Ecto neural progenitor cell (in vitro differentiated cells): ENCODE measurements around the gene PPFIBP1.
A peak's percentile ranks its signal among the peaks of the same experiment; 100 is the strongest.
"Not testable (repeated sequence)": the region's sequence is repeated elsewhere in the genome, so short reads cannot be mapped to it uniquely, and the experiment has no call there.

Experiments
- DNase-seq: peaks from one replicate; pipeline ENCODE4 v3.0.0-alpha.2; 2018; ENCODE audit warnings: low spot score

PPFIBP1 gene

GRCh38 chr12:27627853-27628469, 104.0 kb downstream of the PPFIBP1 start:
- DNase-seq = not testable (repeated sequence)

- not testable (repeated sequence) for DNase-seq
These were observed 106.2 kb downstream of the PPFIBP1 start for GRCh38 chr12:27630219-27630618.

DNA sequence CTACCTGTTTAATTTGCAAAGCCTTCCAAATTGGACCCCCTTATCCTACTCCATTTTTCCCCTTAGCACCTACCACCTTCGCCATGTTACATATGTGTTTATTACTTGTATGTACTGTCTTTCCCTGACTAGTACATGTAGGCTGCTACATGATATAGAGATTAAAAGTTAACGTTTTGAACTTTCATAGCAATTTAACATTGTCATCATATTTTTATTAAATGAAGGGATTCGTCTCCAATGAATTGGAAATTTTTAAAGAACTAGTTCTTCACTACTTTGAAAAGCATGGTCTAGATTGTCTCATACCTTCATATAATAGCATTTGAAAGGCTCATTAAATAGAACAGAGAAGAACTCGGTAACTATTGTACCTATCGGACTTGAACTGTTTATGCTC, 107.4 kb downstream of the PPFIBP1 start:
- DNase-seq = no peak

DNA sequence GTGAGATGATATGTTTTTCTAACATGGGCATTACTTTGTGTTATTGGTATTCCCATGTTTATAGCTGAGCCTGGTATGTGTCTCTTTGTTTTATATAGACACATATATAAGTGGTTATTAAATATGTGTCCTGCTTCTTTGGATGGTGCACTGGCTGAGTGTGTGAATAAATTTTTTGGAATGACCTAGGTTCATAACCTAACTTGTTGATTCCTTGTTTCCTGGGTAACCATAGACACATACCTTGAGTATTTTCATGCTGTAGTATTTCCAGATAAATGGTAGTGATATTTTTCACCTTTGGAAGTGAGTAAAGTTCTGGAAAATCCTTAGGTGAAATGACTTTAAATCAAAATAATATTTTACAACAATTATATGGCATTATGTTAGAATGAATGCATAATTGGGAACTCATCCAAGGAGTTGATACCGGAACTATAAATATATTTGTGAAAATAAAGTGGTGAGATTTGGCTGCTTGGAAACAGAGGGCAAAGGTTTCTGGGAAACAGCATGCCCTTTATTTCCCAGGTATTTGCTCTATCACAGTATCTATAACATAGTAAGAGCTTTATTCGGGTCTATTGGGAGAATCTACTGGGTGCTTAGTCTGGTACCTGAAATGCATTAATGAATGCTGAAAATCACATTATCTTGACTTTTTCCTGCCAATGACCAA, 107.9 kb downstream of the PPFIBP1 start:
- DNase-seq = no peak

DNA sequence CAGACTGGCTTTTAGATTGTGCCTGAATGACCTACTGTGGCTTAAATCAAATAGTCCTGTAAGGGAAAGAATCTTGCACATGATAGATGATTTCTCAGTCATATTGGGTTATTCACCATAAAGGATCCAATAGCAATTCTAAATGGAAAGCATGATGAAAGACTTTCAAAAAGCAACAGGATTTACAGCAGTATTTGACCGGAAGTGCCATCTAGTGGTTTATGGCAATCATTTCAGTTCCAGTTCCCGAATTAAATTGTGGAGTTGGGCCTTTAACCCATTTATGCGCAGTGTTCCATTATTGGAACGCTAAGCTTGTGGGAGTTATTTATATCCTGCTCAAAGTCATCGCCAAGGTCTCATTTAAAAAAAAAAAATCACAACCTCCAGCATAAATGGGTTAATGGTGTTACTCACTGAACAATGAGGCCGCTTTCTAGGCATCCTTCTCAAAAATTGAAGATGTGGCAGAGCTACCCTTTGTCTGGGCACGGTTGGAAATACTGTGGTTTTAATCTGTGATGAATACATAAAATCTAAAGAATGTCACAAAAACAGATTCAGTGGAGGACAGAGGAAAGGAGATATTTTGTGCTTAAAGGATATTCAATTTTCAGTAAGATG, 111.5 kb downstream of the PPFIBP1 start:
- no peak for DNase-seq

DNA sequence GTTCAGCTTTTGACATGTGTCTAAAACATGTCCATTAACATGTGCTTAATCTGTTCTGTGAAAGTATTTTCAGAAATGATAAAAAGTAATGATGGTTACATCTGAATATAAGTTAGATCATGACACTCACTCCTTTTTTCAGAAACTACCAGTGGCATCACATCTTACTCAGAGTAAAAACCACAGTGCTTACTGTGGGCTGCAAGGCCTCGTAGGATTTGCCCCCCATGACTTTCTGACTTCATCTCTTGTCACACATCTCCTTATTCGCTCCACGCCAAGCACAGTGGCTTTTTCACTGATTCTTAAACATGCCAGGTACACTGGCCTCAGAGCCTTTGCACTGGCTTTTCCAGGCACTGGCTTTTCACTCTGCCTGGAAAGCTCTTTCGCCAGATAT, 112.6 kb downstream of the PPFIBP1 start:
- DNase-seq = not testable (repeated sequence)

DNA sequence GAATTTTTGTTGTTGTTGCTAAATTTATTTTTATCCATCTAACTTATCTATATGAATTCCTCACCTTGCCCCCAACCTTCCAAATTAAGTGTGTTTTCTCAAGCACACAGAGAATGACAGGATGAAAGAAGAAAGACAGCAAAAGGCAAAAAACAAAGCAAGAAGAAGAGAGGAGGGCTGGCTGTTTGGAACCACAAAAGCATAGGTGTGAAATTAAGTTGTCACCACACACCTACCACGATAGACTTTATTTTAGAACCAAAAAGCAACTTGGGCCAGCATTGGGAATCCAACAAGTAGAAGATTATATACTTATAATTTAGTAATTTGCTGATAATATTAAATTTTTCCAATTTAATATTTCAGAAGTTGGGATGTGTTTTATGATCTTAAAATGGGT, 113.5 kb downstream of the PPFIBP1 start:
- no peak for DNase-seq

- DNase-seq = no peak
These were observed 115.3 kb downstream of the PPFIBP1 start for GRCh38 chr12:27639265-27639664.

- not testable (repeated sequence) for DNase-seq
These were observed 116.7 kb downstream of the PPFIBP1 start for GRCh38 chr12:27640566-27641200.

GRCh38 chr12:27642361-27642760, 118.4 kb downstream of the PPFIBP1 start:
- not testable (repeated sequence) for DNase-seq

DNA sequence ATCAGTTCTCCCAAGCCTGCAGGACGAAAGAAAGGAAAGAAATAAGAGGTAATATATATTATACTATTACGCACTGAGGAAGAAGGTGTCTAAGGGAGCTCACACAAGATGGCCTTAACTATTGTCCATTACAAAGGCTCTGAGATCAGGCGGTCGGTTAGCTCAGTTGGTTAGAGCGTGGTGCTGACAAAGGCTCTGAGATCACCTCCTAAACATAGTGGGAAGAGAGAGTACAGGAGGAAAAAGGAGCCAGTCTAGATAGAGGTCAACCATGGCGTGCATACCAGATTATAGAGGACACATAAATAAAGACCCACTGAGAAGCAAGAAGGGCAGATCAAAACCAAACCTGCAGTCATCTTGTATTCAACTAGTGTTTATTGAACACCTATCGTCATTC, 118.9 kb downstream of the PPFIBP1 start:
- not testable (repeated sequence) for DNase-seq

GRCh38 chr12:27644158-27644845, 120.3 kb downstream of the PPFIBP1 start:
- no peak for DNase-seq

DNA sequence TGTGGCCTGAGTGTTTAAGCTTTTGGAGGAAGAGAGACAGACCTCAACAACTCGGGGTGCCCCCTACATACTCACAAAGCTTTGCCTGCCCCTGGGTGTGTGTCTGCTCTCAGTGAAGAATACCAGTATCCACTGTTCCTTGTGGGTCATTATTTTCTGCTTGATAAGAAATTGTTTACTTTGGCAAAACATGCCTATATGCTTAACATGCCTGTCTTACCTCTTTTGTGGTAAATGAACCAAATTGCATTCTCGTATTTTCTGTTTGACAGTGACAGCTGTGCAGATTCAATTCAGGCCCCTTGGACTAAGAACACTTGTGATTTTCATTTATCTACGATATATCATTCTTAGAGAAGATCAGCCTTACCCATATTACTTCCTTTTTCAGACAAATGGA, 121.7 kb downstream of the PPFIBP1 start:
- DNase-seq = no peak

- DNase-seq = no peak
These were observed 122.1 kb downstream of the PPFIBP1 start for GRCh38 chr12:27646149-27646548.

DNA sequence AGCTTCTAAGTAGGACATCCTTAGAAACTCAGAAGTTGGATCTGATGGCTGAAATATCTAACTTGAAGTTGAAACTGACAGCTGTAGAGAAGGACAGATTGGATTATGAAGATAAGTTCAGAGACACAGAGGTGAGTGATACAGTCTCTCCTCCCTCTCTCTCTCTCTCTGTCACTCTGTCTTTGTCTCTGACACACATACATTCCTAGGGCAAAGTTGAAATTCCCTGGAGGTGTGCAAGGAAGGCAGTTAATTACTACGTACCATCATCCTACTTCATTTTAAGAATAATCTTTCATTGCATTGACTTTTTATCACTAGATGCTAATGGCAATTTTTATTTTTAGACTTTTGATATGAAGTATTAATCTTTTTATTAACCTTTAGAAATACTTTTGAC, 126.0 kb downstream of the PPFIBP1 start:
- DNase-seq = no peak

GRCh38 chr12:27651201-27651600, 127.2 kb downstream of the PPFIBP1 start:
- DNase-seq = no peak

- peak; percentile 59 for DNase-seq
These were observed 128.3 kb downstream of the PPFIBP1 start for GRCh38 chr12:27652174-27652763.

DNA sequence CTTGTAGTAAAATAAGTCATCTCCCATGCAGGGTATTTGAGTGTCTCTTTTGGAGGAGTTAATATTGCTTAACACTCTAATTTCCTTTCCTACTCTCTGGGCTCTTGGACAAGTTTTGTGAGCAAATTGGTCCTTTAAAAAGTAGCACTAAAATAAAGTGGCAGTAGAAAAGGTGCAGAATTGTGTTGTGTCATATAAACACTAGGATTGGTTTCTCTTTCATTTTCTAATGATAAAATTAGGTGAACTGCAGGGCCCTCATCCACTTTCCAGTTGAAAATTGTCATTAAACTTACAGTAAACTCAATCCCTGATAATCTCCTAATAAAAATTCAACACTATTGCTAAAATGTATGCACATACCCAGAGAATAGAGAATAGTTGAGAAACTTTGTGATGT, 129.7 kb downstream of the PPFIBP1 start:
- DNase-seq = no peak

GRCh38 chr12:27655476-27655875, 131.5 kb downstream of the PPFIBP1 start:
- not testable (repeated sequence) for DNase-seq

- DNase-seq = no peak
These were observed 133.3 kb downstream of the PPFIBP1 start for GRCh38 chr12:27657296-27657695.

- DNase-seq = no peak
These were observed 141.7 kb downstream of the PPFIBP1 start for GRCh38 chr12:27665704-27666103.

GRCh38 chr12:27666510-27666909, 142.5 kb downstream of the PPFIBP1 start:
- no peak for DNase-seq
